Neutrophil (primary cell): Measurements from ENCODE around the gene ALDH1B1.

ENCODE experiments used
- H3K27ac ChIP-seq: fragments of 200-600 bp; sonication (generic); 2 replicates; pipeline ENCODE4 v1.5.1; 2016; ENCODE audit warnings: mild to moderate bottlenecking, moderate library complexity
- H3K27me3 ChIP-seq: fragments of 200-600 bp; sonication (generic); 2 replicates; pipeline ENCODE4 v1.6.0; 2016; ENCODE audit warnings: mild to moderate bottlenecking
- H3K36me3 ChIP-seq: fragments of 200-600 bp; sonication (generic); 2 replicates; pipeline ENCODE4 v1.5.1; 2017
- H3K4me1 ChIP-seq, 2 experiments: fragments of 200-600 bp in 1 of 2; sonication (generic) in 1 of 2; 1 replicate in 1 of 2; 2 replicates in 1 of 2; pipeline versions ENCODE4 v1.5.1 to v1.6.1; 2013 to 2016; ENCODE audit warnings: low read depth in 1 of 2, low read length in 1 of 2, mild to moderate bottlenecking in 1 of 2, moderate library complexity in 1 of 2; ENCODE audit not compliant: control insufficient read depth in 1 of 2, insufficient read depth in 1 of 2
- H3K4me3 ChIP-seq, 2 experiments: fragments of 200-600 bp in 1 of 2; sonication (generic) in 1 of 2; 1 replicate in 1 of 2; 2 replicates in 1 of 2; pipeline ENCODE4 v1.5.1; 2013 to 2016; ENCODE audit warnings: low read depth in 1 of 2, low read length in 1 of 2, mild to moderate bottlenecking in 1 of 2, moderate library complexity in 1 of 2
- H3K9me3 ChIP-seq: fragments of 200-600 bp; sonication (generic); 2 replicates; pipeline ENCODE4 v1.5.1; 2016
- TF ChIP-seq, protein P1 (sequence below): fragments of 200-600 bp; sonication (generic); IDR thresholded peaks from 2 replicates; pipeline ENCODE4 v1.5.1; 2016; ENCODE audit warnings: antibody characterized with exemption

ALDH1B1 gene

DNA sequence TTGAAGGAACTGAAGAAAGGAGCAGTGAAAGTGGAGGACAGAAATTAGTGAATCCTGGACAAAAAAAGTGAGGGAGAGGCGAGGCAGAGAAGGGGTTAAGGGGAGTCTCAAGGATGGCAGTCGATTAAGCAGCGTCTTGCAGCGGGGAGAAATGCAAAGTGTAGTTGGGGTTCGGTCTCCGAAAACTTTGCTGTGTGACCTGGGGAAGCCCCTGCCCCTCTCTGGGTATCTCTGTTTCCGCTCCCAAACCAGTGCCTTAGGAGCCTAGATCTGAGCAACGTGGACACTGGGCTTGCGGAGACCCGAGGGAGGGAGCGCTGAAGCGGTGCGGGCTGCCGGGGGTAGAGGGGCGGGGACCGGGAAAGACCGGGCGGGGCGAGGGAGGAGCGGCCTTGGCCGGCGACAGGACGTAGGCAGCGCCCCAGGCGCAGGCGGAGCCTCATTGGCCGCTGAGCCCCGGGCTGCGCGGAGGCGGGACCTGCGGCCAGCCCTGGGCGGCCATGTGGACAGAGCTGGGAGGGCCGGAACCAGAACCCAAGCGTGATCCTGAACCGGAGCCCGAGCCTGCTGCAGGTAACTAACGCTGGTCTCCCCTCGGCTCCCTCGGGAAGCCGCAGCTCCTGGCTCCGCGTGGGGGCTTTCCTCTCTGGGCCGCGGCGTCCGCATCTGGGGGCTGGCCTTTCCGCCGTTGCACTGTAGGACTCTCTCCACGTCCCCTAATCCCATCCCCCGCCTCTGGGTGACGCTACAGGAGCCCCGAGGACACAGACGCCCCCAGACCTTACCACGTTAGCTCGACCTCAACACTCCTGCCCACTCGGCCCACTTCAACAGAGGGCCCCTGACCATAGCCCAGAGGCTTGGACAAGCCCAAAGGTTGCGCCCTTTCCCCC, at the start of gene ALDH1B1:
Gene ALDH1B1 (plus strand): TSS at position 468 of the 893 bp plus-strand sequence. CDS start 3,047 bp downstream, outside the sequence.
- Histone ChIP-seq H3K27ac (no peak within 1 kb of the TSS), H3K4me1 (peaks cover 10% of the 10 kb centered on the region in 2 experiments)
- TF ChIP-seq, protein P1, sequence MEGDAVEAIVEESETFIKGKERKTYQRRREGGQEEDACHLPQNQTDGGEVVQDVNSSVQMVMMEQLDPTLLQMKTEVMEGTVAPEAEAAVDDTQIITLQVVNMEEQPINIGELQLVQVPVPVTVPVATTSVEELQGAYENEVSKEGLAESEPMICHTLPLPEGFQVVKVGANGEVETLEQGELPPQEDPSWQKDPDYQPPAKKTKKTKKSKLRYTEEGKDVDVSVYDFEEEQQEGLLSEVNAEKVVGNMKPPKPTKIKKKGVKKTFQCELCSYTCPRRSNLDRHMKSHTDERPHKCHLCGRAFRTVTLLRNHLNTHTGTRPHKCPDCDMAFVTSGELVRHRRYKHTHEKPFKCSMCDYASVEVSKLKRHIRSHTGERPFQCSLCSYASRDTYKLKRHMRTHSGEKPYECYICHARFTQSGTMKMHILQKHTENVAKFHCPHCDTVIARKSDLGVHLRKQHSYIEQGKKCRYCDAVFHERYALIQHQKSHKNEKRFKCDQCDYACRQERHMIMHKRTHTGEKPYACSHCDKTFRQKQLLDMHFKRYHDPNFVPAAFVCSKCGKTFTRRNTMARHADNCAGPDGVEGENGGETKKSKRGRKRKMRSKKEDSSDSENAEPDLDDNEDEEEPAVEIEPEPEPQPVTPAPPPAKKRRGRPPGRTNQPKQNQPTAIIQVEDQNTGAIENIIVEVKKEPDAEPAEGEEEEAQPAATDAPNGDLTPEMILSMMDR: no peak

DNA sequence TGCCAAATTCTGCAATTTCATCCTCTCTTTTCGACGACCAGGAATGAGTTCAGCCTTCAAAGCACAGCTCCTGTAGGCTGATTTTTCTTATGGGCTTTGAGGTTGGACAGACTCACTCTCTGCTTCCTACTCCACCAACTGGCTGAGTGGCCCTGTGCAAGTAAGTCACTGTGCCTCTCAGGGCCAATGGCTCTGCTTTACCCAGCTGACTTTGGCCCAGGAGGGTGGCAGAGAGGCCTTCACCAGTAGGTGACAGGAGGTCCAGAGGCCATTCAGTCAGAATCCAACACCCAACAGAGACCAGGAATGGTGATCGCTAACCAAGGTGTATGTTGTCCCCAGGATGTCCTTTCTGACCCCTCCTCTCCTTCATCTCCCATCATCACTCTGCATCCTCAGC, 49.5 kb upstream of the ALDH1B1 start:
- Histone ChIP-seq H3K4me1 (no peaks in the 10 kb centered on the region), H3K27me3 (no peaks in the 10 kb centered on the region), H3K36me3 (no peaks in the 10 kb centered on the region), H3K4me3 (no peak overlapping the region), H3K9me3 (no peaks in the 10 kb centered on the region), H3K27ac (no peak overlapping the region)
- TF ChIP-seq, protein P1: no peak

More for the DNA sequence above, at the start of gene ALDH1B1:
- Histone ChIP-seq H3K27me3 (peaks cover 19% of the 10 kb centered on the region), H3K4me3 (peak within 1 kb of the TSS; percentile 45 to 65), H3K9me3 (no peaks in the 10 kb centered on the region), H3K36me3 (no peaks in the 10 kb centered on the region)

DNA sequence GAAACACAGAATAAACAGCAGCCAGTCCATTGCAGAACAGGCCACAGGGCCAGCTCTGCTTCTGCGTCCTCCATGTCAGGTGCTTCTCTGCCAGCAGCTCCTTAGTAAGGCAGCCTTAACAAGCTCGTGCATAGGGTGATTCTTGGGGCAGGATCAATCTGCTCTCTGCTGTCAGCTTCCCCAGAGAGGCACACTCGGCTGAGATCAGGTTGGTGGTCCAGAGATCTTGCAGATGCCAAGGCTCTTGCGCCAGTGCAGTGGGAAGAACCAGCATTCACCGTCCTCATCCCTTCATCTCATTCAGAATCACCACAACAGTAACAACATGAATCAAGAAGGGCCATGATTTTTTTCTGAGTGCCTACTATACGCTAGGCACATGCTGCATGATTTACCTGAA, 49.0 kb upstream of the ALDH1B1 start:
- Histone ChIP-seq H3K27ac (no peak overlapping the region), H3K9me3 (no peaks in the 10 kb centered on the region), H3K27me3 (no peaks in the 10 kb centered on the region), H3K4me1 (no peaks in the 10 kb centered on the region), H3K36me3 (no peaks in the 10 kb centered on the region), H3K4me3 (no peak overlapping the region)
- TF ChIP-seq, protein P1: no peak

DNA sequence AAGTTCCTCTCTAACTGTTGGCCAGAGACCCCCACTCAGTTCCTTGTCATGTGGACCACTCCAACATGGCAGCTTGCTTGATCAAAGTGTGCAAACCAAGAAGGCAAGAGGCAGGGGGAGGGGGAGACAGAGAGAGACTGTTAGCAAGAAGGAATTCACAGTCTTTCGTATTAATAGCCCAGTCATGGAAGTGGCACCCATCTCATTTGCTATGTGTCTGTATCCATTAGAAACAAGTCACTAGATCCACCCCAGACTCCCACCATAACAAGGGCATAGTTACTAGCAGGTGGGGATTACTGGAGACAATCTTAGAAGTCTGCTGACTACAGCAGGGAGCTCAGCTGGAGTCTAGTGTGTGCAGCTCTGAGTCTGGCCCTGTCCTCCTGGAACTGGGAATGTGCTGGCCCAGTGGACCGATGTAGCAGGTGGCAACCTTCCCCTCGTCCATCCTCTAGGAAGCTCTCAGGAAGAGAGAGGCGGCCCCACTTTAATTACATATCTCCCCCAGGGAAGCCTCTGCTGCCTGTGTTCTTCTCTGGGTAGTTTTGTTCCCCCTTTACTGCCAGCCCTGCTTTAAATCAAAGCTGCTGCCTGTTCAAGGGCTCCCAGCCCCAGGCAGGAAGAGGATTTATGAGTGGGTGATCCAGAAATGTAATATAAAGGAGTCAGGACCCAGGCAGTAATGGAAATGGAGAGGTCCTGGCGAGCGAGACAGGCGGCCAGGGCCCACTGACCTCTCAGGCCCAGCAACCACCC, 47.8 kb upstream of the ALDH1B1 start:
- no peaks in the 10 kb centered on the region for H3K27me3 ChIP-seq
- no peak overlapping the region for H3K27ac ChIP-seq
- no peaks in the 10 kb centered on the region for H3K4me1 ChIP-seq

More for the DNA sequence above, 47.8 kb upstream of the ALDH1B1 start:
- H3K9me3 ChIP-seq: no peaks in the 10 kb centered on the region
- TF ChIP-seq, protein P1: no peak
- H3K36me3 ChIP-seq: no peaks in the 10 kb centered on the region
- no peak overlapping the region for H3K4me3 ChIP-seq
